ENCODE measurements around the gene ANXA8L1.
"Not testable (repeated sequence)": the region's sequence is repeated elsewhere in the genome, so short reads cannot be mapped to it uniquely, and the experiment has no call there.

The ANXA8L1 gene

GRCh38 chr10:46375406-46375805 lies at the start of gene ANXA8L1:
ANXA8L1 (plus strand) TSS chr10:46375776; CDS start chr10:46375852, 76 bp downstream.
- POLR2A ChIA-PET (ENCODE audit: low non-redundant PET); DNase-seq (ENCODE audit: low spot score); CTCF ChIA-PET: not testable (repeated sequence)
- peak within 1 kb of the TSS; percentile 83 for H3K27ac ChIP-seq

GRCh38 chr10:46326066-46326465 lies 49.5 kb upstream of the ANXA8L1 start:
- ChIA-PET POLR2A (ENCODE audit: low non-redundant PET) (no interaction called here), CTCF (interaction anchor here (0.6 kb wide), 1 partner anchor 227 kb away, joined by 3 read pairs; no protein-coding TSS in a partner anchor)
- H3K27ac ChIP-seq = no peak overlapping the region
- DNase-seq (ENCODE audit: low spot score) = peak; percentile 10
- TF ChIP-seq CTCF (conservative IDR thresholded peaks at IDR 0.05; ENCODE audit: low read depth) = no peak

GRCh38 chr10:46326971-46327370 lies 48.6 kb upstream of the ANXA8L1 start:
- H3K27ac ChIP-seq = no peak overlapping the region
- CTCF ChIA-PET = interaction anchor here (0.6 kb wide), 1 partner anchor 226 kb away, joined by 3 read pairs; no protein-coding TSS in a partner anchor
- POLR2A ChIA-PET (ENCODE audit: low non-redundant PET) = no interaction called here
- DNase-seq (ENCODE audit: low spot score) = no peak
- no peak for TF ChIP-seq CTCF (conservative IDR thresholded peaks at IDR 0.05; ENCODE audit: low read depth)

- no peak overlapping the region for H3K27ac ChIP-seq
- CTCF ChIA-PET = no interaction called here
- DNase-seq (ENCODE audit: low spot score) = no peak
- POLR2A ChIA-PET (ENCODE audit: low non-redundant PET) = no interaction called here
- TF ChIP-seq CTCF (conservative IDR thresholded peaks at IDR 0.05; ENCODE audit: low read depth) = no peak
Measured at GRCh38 chr10:46327685-46328084, 47.9 kb upstream of the ANXA8L1 start.

- no peak for DNase-seq (ENCODE audit: low spot score)
- CTCF ChIA-PET = no interaction called here
- H3K27ac ChIP-seq = no peak overlapping the region
- TF ChIP-seq CTCF (conservative IDR thresholded peaks at IDR 0.05; ENCODE audit: low read depth) = no peak
- POLR2A ChIA-PET (ENCODE audit: low non-redundant PET) = no interaction called here
Measured at GRCh38 chr10:46328853-46329689, 46.5 kb upstream of the ANXA8L1 start.

- H3K27ac ChIP-seq = no peak overlapping the region
- no peak for TF ChIP-seq CTCF (conservative IDR thresholded peaks at IDR 0.05; ENCODE audit: low read depth)
- POLR2A ChIA-PET (ENCODE audit: low non-redundant PET) = no interaction called here
- CTCF ChIA-PET = no interaction called here
- no peak for DNase-seq (ENCODE audit: low spot score)
Measured at GRCh38 chr10:46329690-46330016, 45.9 kb upstream of the ANXA8L1 start.

GRCh38 chr10:46330894-46331293 lies 44.7 kb upstream of the ANXA8L1 start:
- ChIA-PET POLR2A (ENCODE audit: low non-redundant PET) (no interaction called here), CTCF (no interaction called here)
- TF ChIP-seq CTCF (conservative IDR thresholded peaks at IDR 0.05; ENCODE audit: low read depth) = no peak
- no peak overlapping the region for H3K27ac ChIP-seq
- DNase-seq (ENCODE audit: low spot score) = no peak

- CTCF ChIA-PET; POLR2A ChIA-PET (ENCODE audit: low non-redundant PET); H3K27ac ChIP-seq; DNase-seq (ENCODE audit: low spot score): not testable (repeated sequence)
Measured at GRCh38 chr10:46365484-46365883, 10.1 kb upstream of the ANXA8L1 start.

GRCh38 chr10:46367209-46367608 lies 8.4 kb upstream of the ANXA8L1 start:
- POLR2A ChIA-PET (ENCODE audit: low non-redundant PET); H3K27ac ChIP-seq; DNase-seq (ENCODE audit: low spot score); CTCF ChIA-PET: not testable (repeated sequence)

GRCh38 chr10:46367666-46368240 lies 7.8 kb upstream of the ANXA8L1 start:
- POLR2A ChIA-PET (ENCODE audit: low non-redundant PET); DNase-seq (ENCODE audit: low spot score); CTCF ChIA-PET; H3K27ac ChIP-seq: not testable (repeated sequence)
